SK-N-DZ (cell line): Measurements from ENCODE around the gene REEP1.
A peak's percentile ranks its signal among the peaks of the same experiment; 100 is the strongest.
"Not testable (repeated sequence)": the region's sequence is repeated elsewhere in the genome, so short reads cannot be mapped to it uniquely, and the experiment has no call there.

Experiments used
- DNase-seq: peaks from one replicate; pipeline ENCODE4 v3.0.0-alpha.2; 2015; ENCODE audit warnings: low spot score

REEP1 gene

GRCh38 chr2:86225581-86225980, 111.8 kb downstream of the REEP1 start:
- no peak for DNase-seq

- DNase-seq: no peak
These were observed 112.6 kb downstream of the REEP1 start for GRCh38 chr2:86224645-86225355.

DNA sequence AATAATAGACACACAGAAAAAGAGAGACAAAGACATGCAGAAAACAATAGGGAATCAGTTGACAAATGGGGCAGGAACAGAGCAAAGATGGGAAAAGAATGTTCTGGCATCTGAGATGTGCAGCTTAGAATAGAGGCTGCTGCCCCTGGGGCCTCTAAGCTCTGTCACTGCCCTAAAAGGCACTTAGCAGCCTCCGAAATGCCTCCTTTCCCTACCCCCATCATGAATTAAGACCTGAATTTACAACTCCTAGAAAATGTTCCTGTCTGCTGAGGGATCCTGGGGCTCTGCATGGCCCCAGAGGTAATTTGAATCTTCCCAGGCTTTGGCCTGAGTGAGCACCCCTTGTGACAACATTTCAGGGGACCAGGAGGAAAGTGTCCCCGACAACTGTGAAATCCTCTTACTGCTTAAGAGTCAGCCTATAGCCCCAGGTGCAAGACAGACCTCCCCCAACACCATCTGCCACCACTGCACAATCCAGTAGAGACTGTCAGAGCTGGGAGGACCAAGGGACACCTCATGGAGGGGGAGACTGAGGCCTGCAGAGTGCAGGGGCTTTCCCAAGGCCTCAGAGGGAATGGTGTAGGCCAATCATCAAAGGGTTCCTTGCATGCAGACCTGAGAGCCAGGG, 113.4 kb downstream of the REEP1 start:
- DNase-seq: no peak

DNA sequence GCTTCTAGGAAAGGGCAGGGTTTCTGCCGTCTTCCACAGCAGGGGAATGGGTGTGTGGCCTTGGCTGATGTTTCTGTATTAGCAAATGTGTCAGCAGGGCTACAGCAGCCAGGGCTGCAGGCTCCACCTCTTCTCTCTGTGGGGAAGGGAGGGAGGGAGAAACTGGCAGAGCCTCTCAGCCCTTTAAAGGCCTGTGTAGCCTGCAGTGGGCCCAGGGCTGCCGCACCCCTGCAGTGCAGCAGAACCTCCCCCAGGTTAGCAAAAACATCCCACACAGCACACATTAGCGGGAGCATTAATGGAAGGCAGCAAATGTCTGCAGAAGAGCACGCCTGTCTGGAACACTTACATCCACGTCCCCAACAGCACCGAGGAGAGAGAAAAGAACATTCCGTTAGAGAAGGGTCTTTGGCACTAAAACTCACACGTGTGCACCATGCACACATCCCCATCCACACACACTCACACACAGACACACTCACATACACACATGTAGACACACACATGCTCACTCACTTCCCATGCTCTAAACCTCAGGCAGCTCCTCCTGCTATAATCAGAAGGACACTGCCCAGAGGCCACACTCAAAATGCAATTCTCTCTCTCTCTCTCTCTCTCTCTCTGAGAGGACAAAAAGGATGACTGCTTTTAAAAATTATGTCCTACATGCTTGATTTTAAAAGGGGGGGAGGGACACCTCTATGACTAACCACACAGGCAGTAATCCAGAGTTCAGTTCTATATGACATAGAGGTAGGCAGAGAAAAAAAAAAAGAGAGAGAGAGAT, 114.1 kb downstream of the REEP1 start:
- DNase-seq: peak; percentile 42

- peak; percentile 36 for DNase-seq
These were observed 116.3 kb downstream of the REEP1 start for GRCh38 chr2:86221066-86221684.

DNA sequence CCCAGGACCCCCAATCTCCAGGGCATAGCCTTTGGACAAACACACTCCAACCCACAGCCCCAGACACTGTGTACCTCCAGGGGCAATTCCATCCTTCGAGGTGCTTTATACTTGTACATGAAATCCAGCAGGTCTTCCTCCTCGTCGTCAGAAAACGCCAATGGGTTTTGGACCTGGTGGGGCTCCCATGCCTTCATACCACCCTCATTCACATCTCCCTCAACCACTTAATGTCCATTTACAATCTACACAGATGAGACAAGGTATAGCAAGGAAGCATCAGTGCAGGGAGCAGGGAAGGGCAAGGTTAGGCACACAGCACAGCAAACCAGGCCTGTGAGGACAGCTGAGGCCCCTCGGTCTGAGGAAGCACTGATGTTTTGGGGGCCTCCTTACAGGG, 117.5 kb downstream of the REEP1 start:
- DNase-seq: no peak

DNA sequence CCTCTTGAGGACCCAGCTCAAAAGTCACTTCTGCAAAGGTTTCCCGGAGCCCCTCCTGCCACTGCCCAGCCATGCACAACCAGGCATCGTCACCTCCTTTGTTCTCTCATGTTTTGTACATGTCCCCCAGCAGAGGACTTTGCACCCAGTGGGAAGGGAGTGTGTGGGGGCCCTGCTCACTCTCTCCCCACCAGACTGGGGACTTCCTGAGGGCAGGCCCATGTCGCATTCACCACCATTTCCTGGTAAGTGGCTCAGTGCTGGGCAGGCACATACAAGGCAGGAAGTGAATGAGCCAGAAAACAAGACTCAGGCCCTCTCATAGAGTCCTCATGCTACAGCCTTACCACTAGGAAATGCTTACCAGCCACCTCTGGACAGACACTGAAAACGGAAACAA, 119.3 kb downstream of the REEP1 start:
- no peak for DNase-seq

DNA sequence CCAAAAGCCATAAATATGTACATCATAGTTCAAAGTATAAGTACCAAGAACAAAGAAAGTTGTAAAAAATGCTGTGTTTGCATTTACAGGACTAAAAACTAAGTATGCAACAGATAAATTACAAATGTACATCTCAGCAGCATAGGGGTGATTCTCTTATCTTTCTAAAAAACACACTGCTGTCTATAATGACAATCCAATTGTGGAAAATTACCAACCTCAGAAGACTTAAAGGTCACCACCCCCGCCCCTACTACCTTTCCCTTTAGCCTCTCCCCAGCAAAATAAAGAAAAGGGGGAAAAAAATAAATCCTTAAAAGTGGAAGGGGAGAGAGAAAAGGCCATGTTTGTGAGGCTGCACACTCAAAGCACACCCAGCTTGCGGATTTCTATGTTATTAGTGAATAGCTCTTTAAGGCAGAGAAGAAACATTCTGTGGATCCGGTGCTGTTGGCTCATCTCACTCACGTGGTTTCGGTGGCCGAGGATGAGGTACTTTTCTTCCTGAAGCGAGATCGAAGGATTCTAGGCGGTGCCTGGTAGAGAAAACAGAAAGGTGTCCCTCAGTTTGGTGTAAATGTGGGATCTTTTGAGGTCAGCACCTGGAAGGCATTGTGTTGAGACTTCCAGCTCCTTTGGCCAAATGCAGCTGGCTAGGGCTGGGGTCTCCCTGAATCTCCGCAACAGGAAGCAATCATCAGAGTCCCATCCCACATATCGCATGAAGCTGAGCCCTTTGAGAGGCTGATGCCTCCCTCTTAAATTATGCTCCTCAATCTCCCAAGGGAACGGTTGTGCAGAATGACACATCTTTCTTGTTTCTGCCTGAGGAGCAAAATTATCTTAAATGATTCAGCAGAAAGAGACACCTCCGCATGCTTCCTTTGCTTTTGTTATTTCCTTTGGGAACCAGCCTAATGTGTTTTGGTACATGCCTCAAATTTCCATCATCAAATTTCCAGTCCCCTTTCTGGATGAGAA, 120.6 kb downstream of the REEP1 start:
- DNase-seq: no peak

GRCh38 chr2:86214503-86214832, 123.0 kb downstream of the REEP1 start:
- no peak for DNase-seq

- no peak for DNase-seq
These were observed 123.5 kb downstream of the REEP1 start for GRCh38 chr2:86213699-86214502.

DNA sequence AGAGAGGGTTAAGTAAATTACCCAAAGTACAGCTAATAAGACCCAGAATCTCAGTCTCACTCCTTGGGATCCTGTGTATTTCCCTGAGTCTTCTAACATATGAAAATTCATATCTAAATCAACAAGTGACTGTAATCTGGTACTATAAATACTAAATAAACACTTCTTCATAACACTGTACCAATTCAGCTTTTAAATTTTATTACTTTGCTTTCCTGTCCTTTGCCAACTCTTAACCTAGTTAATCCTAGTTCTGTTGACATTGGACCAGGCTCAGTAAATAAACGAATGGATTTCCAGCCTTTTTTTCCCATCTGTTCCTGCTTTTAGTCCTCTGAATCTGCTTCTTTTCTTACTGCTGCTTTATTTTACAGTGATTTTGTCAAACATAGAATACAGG, 124.4 kb downstream of the REEP1 start:
- no peak for DNase-seq

DNA sequence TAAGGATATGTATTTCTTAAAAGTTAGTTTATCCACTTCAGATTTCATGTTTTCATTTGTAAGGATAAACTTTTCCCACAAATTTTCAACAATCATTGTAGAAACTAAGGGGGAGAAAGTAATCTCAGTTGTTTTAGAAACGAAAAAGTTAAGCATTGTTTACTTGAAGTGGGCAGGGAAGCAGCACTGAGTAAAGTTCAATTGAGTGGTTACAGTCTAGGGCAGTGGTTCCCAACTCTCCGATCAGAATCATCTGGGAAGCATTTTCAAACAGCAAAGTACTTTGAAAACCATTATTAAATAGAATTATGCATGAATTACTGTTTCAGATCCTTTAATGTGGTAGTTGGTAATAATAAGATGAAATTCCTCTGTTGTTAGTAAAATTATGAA, 125.6 kb downstream of the REEP1 start:
- DNase-seq: no peak

DNA sequence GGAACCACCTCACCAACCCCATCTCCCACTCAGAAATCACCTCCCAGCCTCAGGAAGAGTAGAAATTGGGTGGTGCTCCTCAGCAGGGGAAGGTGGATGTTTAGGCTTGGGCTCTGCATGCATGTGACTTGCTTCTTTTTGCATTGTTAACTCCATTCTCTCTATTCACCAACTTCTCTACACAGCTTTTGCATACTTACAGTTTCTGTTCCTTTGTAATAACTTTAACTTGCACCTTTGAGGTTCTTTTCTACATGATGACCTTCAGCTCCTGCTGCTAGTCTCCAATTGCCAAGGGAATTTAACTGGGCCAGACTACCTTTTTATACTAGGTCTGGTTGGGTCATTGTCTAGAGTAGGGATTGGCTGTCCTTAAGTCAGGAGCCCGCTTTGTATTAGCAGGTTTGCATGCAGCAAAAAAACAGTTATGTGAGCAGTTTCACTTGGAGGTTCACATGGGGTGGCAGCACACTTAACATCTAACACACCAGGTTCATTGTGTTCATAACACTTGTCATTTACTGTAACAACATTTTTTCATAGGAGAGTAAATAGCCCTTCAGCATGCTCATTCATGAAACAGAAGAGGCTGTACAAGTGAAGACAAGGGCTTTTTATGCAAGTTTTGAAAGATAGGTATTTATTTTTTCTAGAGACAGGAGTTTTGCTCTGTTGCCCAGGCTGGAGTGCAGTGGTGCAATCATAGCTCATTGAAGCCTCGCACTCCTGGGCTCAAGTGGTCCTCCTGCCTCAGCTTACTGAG, 126.2 kb downstream of the REEP1 start:
- no peak for DNase-seq

DNA sequence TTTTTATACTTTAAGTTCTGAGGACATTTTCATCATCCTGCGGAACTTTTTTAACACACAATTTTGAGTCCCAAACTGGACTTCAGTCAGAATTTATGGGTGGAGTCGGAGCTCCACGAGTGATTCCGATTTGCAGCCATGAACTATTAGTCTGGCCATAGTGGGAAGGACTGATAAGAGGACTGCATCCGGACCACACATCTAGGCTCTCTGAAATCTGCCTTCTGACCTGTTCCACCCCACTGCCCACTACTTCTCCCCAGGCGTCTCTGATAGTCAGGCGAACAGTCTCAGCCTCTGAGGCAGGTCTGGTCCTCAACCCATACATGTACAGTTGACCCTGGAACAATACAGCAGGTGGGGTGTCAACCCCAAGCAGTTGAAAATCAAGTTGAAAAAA, 133.0 kb downstream of the REEP1 start:
- no peak for DNase-seq

DNA sequence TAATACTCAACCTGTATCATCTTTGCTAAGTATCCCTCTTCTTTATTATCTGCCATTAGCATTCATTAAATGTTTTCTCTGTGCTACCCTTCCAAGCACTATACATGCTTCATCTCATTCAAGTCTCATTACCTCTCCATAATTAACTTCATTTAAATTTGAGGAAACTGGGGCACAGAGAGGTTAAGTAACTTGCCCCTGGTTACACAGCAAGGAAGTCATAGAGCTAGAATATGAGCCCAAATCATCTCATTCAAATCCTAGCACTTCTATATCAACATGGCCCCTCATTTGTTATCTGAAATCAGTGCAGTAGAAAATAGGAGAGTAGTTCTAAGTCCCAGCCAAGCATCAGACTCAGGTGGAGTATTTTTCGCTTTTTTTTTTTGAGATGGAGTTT, 133.8 kb downstream of the REEP1 start:
- no peak for DNase-seq

- DNase-seq: no peak
These were observed 134.7 kb downstream of the REEP1 start for GRCh38 chr2:86202702-86203101.

DNA sequence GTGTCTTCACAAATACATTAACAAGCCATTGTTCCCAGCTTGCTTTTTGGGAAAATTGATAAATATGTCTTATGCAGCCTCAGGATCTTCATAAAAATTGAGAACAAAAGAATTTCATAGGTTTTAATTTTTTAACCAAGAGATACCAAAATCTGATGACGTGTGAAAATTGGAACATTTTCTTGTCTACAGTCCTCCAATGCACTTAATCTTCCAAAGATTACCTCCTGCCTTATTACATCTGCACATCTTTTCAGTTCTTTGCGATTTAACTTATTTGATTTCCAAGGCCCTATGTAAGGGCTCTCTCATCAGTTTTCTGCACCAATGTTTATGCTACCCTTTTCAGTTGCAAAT, 135.1 kb downstream of the REEP1 start:
- DNase-seq: no peak

DNA sequence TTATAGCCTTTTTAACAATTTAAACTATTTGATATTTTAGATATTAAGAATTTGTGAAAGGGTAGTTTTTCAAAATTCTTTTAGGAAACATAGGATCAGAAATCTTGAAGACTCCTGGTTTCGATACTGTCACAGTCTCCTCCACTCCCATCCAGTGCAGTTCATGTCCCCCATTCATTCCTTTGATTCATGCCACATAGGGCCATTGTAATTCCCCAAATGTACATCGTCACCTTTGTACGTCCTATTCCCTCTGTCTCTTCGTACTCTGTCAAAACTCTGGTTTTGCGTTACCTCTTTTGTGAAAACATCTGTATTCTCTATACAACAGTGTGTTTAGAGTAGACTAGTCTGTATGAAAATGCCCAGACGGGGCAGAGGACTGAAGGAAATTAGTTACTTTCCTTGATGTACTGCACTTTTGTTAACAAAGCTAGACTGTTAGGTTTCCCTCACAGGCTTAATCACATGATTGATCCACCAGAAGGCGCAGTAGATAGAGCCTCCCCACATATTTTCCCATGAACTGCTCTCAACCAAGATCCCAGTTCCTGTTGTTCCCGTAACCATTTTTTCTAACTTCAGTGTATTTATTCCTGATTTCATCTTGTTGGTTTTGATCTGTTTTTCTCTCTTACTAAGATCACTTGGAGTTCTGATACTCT, 135.6 kb downstream of the REEP1 start:
- DNase-seq: no peak

DNA sequence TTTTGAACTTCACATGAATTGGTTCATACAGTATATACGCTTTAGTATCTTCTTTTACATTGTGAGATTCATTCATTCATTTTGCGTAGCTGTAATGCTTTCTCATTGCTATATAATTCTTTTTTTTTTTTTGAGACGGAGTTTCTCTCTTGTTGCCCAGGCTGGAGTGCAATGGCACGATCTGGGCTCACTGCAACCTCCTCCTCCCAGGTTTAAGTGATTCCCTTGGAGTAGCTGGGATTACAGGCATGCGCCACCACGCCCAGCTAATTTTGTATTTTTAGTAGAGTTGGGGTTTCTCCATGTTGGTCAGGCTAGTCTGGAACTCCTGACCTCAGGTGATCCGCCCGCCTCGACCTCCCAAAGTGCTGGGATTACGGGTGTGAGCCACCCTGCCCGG, 136.9 kb downstream of the REEP1 start:
- DNase-seq: not testable (repeated sequence)
